ENCODE data around the gene AMDHD2. TPM values are rescaled to one million over a fixed set of nuclear protein-coding genes. Genes with fewer than 3 reads are reported as not detected.

Gene AMDHD2
- total RNA-seq, 1 donor from 2014 or later = 53.4 TPM

GRCh38 chr16:2498531-2499253, 21.5 kb upstream of the AMDHD2 start:
- intact Hi-C loops (cut with DNase I) = no loop called here
- TF ChIP-seq CTCF (IDR thresholded peaks at IDR 0.05) = no peak
- peak; percentile 40 to 50 for ATAC-seq

GRCh38 chr16:2499454-2499853, 20.7 kb upstream of the AMDHD2 start:
- ATAC-seq (no peak), DNase-seq (no peak)
- H3K4me3 ChIP-seq = no peak overlapping the region
- H3K27me3 ChIP-seq (ENCODE audit: low read depth) = no peaks in the 10 kb centered on the region
- intact Hi-C loops (cut with DNase I) = no loop called here
- peaks cover 70% of the 10 kb centered on the region for H3K4me1 ChIP-seq
- H3K9me3 ChIP-seq = no peaks in the 10 kb centered on the region
- no peak for TF ChIP-seq CTCF (IDR thresholded peaks at IDR 0.05)
- H3K27ac ChIP-seq = peak overlapping the region; percentile 32
- peaks cover 34% of the 10 kb centered on the region for H3K36me3 ChIP-seq

More at GRCh38 chr16:2498531-2499253, 21.5 kb upstream of the AMDHD2 start:
- no peaks in the 10 kb centered on the region for H3K9me3 ChIP-seq
- peaks cover 70% of the 10 kb centered on the region for H3K4me1 ChIP-seq
- peak overlapping the region; percentile 32 for H3K27ac ChIP-seq
- peak; percentile 85 for DNase-seq
- H3K27me3 ChIP-seq (ENCODE audit: low read depth) = no peaks in the 10 kb centered on the region
- no peak overlapping the region for H3K4me3 ChIP-seq
- H3K36me3 ChIP-seq = peaks cover 34% of the 10 kb centered on the region

DNA sequence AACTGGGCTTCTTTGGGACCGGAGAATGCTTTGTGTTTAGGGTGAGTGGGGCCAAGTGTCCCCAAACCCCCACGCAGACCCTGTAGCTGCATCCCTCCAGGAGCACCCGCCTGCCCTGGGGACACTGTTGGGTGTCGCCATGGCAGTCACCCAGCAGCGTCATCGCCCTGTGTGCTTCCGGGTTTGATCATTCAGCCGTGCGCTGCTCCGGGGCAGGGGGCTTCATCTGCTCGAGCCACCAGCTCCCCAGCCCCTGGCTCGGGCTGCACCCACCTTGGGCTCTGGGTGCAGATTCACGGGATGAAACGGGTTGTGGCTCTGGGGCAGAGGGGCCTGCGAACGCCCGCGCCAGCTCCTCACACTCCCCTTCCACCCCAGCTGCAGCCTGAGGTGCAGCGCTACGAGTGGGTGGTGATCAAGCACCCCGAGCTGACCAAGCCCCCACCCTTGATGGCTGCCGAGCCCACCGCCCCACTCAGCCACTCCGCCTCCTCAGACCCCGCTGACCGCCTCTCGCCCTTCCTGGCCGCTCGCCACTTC, 20.2 kb upstream of the AMDHD2 start:
- no peak for TF ChIP-seq CTCF (IDR thresholded peaks at IDR 0.05)
- DNase-seq (no peak), ATAC-seq (no peak)
- no peaks in the 10 kb centered on the region for H3K27me3 ChIP-seq (ENCODE audit: low read depth)
- peaks cover 70% of the 10 kb centered on the region for H3K4me1 ChIP-seq
- no peaks in the 10 kb centered on the region for H3K9me3 ChIP-seq
- H3K27ac ChIP-seq = no peak overlapping the region
- no peak overlapping the region for H3K4me3 ChIP-seq
- H3K36me3 ChIP-seq = peaks cover 34% of the 10 kb centered on the region
- intact Hi-C loops (cut with DNase I) = no loop called here

GRCh38 chr16:2500430-2500917, 19.7 kb upstream of the AMDHD2 start:
- H3K4me1 ChIP-seq = peaks cover 66% of the 10 kb centered on the region
- H3K9me3 ChIP-seq = no peaks in the 10 kb centered on the region
- no peaks in the 10 kb centered on the region for H3K27me3 ChIP-seq (ENCODE audit: low read depth)
- H3K36me3 ChIP-seq = peaks cover 34% of the 10 kb centered on the region
- TF ChIP-seq CTCF (IDR thresholded peaks at IDR 0.05) = no peak
- no peak overlapping the region for H3K27ac ChIP-seq
- ATAC-seq = no peak
- DNase-seq = no peak
- intact Hi-C loops (cut with DNase I) = no loop called here
- no peak overlapping the region for H3K4me3 ChIP-seq

DNA sequence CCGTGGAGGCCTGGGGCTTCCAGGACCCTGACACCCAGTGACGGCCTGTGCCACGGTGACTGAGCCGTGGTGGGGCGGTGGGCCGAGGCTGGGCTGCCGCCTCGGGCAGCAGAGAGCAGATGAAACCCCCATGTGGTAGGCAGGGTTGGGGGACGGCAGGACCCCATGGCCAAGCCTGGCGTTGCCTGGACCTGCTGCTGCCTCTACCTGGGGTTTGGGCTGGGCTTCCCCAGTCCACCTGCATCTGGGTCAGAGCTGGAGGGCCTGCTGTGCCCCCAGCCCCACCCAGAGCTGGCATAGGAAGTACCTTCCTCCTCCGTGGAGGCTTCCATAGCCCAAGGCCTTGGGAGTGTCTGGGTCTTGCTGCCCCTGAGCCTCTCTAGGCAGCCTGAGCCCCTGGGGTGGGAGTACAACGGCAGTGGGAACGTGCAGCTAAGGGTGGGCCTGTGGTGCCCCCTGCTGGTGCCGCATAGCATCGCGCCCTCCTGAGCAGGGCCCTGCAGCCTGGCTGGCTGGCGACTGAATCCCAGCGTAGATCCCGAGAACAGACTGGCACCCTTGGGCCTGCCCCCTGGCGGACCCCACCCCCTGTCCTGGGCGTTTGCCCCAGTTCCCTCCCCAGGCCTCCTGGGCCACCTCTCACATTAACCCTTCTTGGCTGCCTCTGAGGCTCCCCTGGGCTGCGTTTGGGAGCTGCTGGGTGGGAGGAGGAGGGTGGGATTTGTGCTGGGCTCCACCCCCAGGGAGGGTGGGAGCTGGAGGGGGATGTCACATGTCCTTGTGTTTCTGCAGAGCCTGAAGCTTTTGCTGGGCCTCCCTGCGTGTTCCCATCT, 19.0 kb upstream of the AMDHD2 start:
- H3K27me3 ChIP-seq (ENCODE audit: low read depth) = no peaks in the 10 kb centered on the region
- H3K4me3 ChIP-seq = peak overlapping the region; percentile 37
- intact Hi-C loops (cut with DNase I) = no loop called here
- H3K36me3 ChIP-seq = peaks cover 32% of the 10 kb centered on the region
- peak; percentile 99 for TF ChIP-seq CTCF (IDR thresholded peaks at IDR 0.05)
- peak; percentile 89 for DNase-seq
- no peaks in the 10 kb centered on the region for H3K9me3 ChIP-seq
- H3K27ac ChIP-seq = no peak overlapping the region
- H3K4me1 ChIP-seq = peaks cover 63% of the 10 kb centered on the region
- ATAC-seq = peak; percentile 83 to 91
